Trophoblast cell (in vitro differentiated cells and primary cell): ENCODE results near the gene STPG3.

Experiments used
- DNase-seq, 2 donors: peaks; one replicate each; pipeline ENCODE4 v3.0.0-alpha.2; 2016
- H2AFZ ChIP-seq: 2 replicates; pipeline ENCODE4 v1.6.1; 2013; ENCODE audit warnings: low read length, moderate library complexity, mild to moderate bottlenecking; ENCODE audit not compliant: insufficient read depth, poor library complexity
- H2AK5ac ChIP-seq: 2 replicates; pipeline ENCODE4 v1.6.1; 2013; ENCODE audit warnings: mild to moderate bottlenecking, low read length
- H2BK120ac ChIP-seq: 2 replicates; pipeline ENCODE4 v1.6.1; 2013; ENCODE audit warnings: low read length, mild to moderate bottlenecking, moderate library complexity; ENCODE audit not compliant: insufficient read depth, poor library complexity
- H2BK12ac ChIP-seq: 2 replicates; pipeline ENCODE4 v1.6.1; 2013; ENCODE audit warnings: mild to moderate bottlenecking, low read length, moderate library complexity
- H2BK5ac ChIP-seq: 2 replicates; pipeline ENCODE4 v1.6.1; 2013; ENCODE audit warnings: low read length, low read depth, moderate library complexity, mild to moderate bottlenecking; ENCODE audit not compliant: poor library complexity
- H3K14ac ChIP-seq: 2 replicates; pipeline ENCODE4 v1.6.1; 2013; ENCODE audit warnings: mild to moderate bottlenecking, low read length
- H3K18ac ChIP-seq: 2 replicates; pipeline ENCODE4 v1.6.1; 2013; ENCODE audit warnings: mild to moderate bottlenecking, low read length
- H3K23ac ChIP-seq: 2 replicates; pipeline ENCODE4 v1.6.1; 2013; ENCODE audit warnings: low read length
- H3K27ac ChIP-seq: 2 replicates; pipeline ENCODE4 v1.5.1; 2013; ENCODE audit warnings: low read depth, mild to moderate bottlenecking, inconsistent platforms, low read length, moderate library complexity
- H3K27me3 ChIP-seq: 2 replicates; pipeline ENCODE4 v1.6.1; 2013; ENCODE audit warnings: inconsistent platforms, mild to moderate bottlenecking, low read length, moderate library complexity; ENCODE audit not compliant: insufficient read depth
- H3K36me3 ChIP-seq, 2 experiments: 1 replicate in 1 of 2; 2 replicates in 1 of 2; pipeline ENCODE4 v1.6.1; 2013; ENCODE audit warnings: low read length in 2 of 2, mild to moderate bottlenecking in 2 of 2, moderate library complexity in 1 of 2; ENCODE audit not compliant: insufficient read depth in 2 of 2, control insufficient read depth in 1 of 2
- H3K4ac ChIP-seq: 2 replicates; pipeline ENCODE4 v1.6.1; 2013; ENCODE audit warnings: low read depth, mild to moderate bottlenecking, low read length, moderate library complexity
- H3K4me1 ChIP-seq, 2 experiments: 1 replicate in 1 of 2; 2 replicates in 1 of 2; pipeline ENCODE4 v1.6.1; 2013; ENCODE audit warnings: low read length in 2 of 2, mild to moderate bottlenecking in 2 of 2, moderate library complexity in 1 of 2; ENCODE audit not compliant: insufficient read depth in 2 of 2, control insufficient read depth in 1 of 2
- H3K4me2 ChIP-seq: 2 replicates; pipeline ENCODE4 v1.6.1; 2013; ENCODE audit warnings: inconsistent platforms, mild to moderate bottlenecking, low read length, moderate library complexity
- H3K4me3 ChIP-seq: 2 replicates; pipeline ENCODE4 v1.5.1; 2013; ENCODE audit warnings: mild to moderate bottlenecking, low read depth, low read length, inconsistent platforms
- H3K79me1 ChIP-seq: one replicate; pipeline ENCODE4 v1.6.1; 2013; ENCODE audit warnings: low read length
- H3K79me2 ChIP-seq: 2 replicates; pipeline ENCODE4 v1.6.1; 2013; ENCODE audit warnings: low read length, mild to moderate bottlenecking; ENCODE audit not compliant: control insufficient read depth, insufficient read depth, poor library complexity
- H3K9ac ChIP-seq: 2 replicates; pipeline ENCODE4 v1.6.1; 2013; ENCODE audit warnings: mild to moderate bottlenecking, low read length
- H3K9me3 ChIP-seq: 2 replicates; pipeline ENCODE4 v1.6.1; 2013; ENCODE audit warnings: low read depth, mild to moderate bottlenecking, control low read depth, inconsistent platforms, low read length; ENCODE audit not compliant: insufficient read depth
- H4K12ac ChIP-seq: 2 replicates; pipeline ENCODE4 v1.6.1; 2013; ENCODE audit warnings: low read depth, mild to moderate bottlenecking, low read length, moderate library complexity
- H4K8ac ChIP-seq: 2 replicates; pipeline ENCODE4 v1.6.1; 2013; ENCODE audit warnings: low read depth, mild to moderate bottlenecking, low read length, moderate library complexity
- H4K91ac ChIP-seq: one replicate; pipeline ENCODE4 v1.6.1; 2013; ENCODE audit warnings: low read depth, mild to moderate bottlenecking, low read length, moderate library complexity
- WGBS: extraction: QIAGEN DNeasy Blood & Tissue Kit; methylation state at CpG from one replicate; pipeline ENCODE4 v1.1.7; 2013; ENCODE audit warnings: missing lambda C conversion rate; ENCODE audit not compliant: insufficient read length, insufficient coverage; ENCODE audit errors: extremely low coverage; 5-methylcytosine and 5-hydroxymethylcytosine counted together

The STPG3 gene

DNA sequence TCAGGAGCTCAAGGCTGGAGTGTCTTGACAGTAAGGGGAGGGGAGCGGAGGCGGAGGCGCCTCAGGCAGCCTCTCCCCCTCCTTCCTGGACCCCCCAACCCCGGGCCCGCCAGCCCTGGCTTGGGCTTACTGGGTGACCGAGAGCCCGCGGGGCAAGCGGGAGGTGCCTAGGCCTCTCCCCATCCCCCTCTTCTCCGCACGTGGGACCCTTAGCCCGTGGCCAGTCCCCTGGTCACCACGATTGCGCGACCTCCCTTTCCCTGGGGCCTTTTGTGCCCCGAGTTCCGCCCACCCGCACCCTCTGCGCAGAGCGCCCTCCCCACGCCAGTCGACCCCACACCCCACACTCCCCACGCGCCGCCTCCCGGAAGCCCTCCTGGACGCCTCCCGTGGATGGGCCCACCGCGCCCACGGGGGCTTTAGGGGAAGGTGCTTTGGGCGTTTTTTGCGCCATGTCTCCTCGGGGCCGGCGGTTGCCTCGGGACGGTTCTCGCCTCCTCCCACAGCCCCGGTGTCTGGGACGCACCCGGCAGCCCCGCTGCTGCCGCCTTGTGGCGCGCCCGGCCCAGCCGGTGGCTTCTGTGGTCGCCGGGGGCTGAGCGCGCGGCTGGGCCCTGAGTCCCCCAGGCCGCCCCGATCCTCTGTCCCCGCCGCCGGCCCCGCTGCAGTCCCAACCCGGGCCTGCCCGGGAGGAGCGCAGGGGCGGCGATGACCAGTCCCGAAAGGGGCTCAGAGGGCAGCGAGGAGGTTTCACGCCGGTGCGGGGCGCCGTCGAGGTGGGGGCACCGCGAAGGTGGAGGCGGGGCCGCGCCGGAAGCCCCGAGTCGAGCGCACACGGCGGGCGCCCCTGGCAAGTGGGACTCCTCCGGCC, 29.6 kb downstream of the STPG3 start:
- Histone ChIP-seq H3K27ac (no peak overlapping the region), H2AFZ (no peak overlapping the region), H3K79me1 (peaks cover 17% of the 10 kb centered on the region), H2BK5ac (no peak overlapping the region), H3K36me3 (peaks cover 15 to 16% of the 10 kb centered on the region in 2 experiments), H3K14ac (peak overlapping the region; percentile 54), H3K4me3 (peak overlapping the region; percentile 44), H3K9me3 (peaks cover 17% of the 10 kb centered on the region), H3K4me1 (peaks cover 27 to 29% of the 10 kb centered on the region in 2 experiments), H4K12ac (no peak overlapping the region), H3K4ac (peak overlapping the region; percentile 29), H4K91ac (no peak overlapping the region), H3K23ac (no peak overlapping the region), H2AK5ac (no peak overlapping the region), H3K4me2 (peak overlapping the region; percentile 83), H4K8ac (peak overlapping the region; percentile 36), H3K79me2 (peaks cover 5% of the 10 kb centered on the region), H3K27me3 (no peaks in the 10 kb centered on the region), H2BK12ac (no peak overlapping the region), H2BK120ac (no peak overlapping the region), H3K9ac (peak overlapping the region; percentile 31), H3K18ac (peak overlapping the region; percentile 59)
- WGBS = no CpG with 5 or more reads among the region's 85 CpGs
- DNase-seq = peak in 1 of 2 donors; percentile 32

DNA sequence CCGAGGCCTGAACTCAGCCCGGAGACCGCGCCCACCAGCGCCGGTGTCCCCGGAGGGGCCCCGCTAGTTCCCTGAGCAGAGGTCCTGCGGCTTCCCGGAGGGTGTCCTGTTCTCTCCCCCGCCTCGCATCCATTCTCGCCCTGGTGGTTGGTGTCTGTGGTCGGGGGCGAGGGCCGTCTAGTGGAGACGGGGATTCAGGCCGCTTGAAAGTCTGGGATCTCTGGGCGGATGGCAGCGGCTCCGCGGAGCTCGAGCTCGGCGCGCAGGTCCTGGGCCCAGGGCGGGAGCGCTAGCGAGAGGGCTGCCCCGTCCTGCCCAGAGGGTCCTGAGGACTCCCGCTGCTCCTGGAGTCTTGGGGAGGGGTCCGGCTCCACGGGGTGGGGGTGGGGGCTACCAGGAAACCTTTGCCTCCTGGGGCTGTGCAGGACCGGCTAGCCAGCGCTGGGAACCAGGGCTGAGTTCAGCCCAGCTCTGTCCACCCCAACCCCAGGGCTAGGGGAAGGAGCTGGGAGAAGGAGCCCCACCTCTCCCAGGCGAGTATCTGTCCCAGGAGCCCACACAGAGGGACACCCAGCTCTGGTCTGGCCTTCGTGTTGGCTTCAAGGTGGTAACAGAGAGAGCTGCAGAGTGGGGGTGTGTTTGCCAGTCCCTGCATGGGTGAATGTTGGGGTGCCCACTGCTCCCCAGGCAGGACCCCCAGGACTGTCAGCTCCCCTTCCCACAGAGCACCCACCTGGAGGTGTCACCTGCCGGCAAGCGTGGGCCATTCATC, 30.4 kb downstream of the STPG3 start:
- Histone ChIP-seq H2BK12ac (no peak overlapping the region), H3K4me2 (peak overlapping the region; percentile 83), H3K27me3 (no peaks in the 10 kb centered on the region), H2AK5ac (no peak overlapping the region), H2BK120ac (no peak overlapping the region), H3K79me1 (peaks cover 17% of the 10 kb centered on the region), H3K79me2 (peaks cover 5% of the 10 kb centered on the region), H3K18ac (no peak overlapping the region), H4K91ac (no peak overlapping the region), H3K36me3 (peaks cover 15 to 16% of the 10 kb centered on the region in 2 experiments), H3K4ac (no peak overlapping the region), H2AFZ (no peak overlapping the region), H3K23ac (no peak overlapping the region), H4K8ac (peak overlapping the region; percentile 36), H3K4me3 (no peak overlapping the region), H4K12ac (no peak overlapping the region), H2BK5ac (no peak overlapping the region), H3K27ac (no peak overlapping the region), H3K9ac (no peak overlapping the region), H3K9me3 (peaks cover 17% of the 10 kb centered on the region), H3K14ac (no peak overlapping the region), H3K4me1 (peaks cover 24 to 27% of the 10 kb centered on the region in 2 experiments)
- DNase-seq = no peak
- WGBS = no CpG with 5 or more reads among the region's 39 CpGs

DNA sequence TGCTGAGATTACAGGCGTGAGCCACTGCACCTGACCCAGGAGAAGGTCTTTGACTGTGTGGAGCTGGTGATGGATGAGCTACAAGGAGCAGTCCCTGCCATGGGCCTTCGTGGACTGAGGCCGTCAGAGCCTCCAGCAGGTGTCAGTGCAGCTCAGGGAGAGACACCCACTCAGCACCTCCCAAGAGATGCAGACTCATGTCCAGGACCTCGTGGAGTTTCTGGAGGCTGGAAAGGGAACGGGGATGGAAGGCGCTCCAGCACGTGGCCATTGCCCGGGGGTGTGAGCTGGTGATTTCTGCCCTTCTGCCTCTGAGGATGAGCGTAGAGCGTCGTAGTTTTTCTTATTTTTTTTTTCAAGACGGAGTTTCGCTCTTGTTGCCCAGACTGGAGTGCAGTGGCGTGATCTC, 35.9 kb downstream of the STPG3 start:
- DNase-seq = peak; percentile 42 to 68
- no peak overlapping the region for H3K4me2 ChIP-seq
- H3K79me1 ChIP-seq = no peaks in the 10 kb centered on the region
- no peak overlapping the region for H3K18ac ChIP-seq
- H3K4me1 ChIP-seq = no peaks in the 10 kb centered on the region
- no peak overlapping the region for H4K91ac ChIP-seq
- no peak overlapping the region for H3K14ac ChIP-seq
- no peak overlapping the region for H2BK12ac ChIP-seq
- no peak overlapping the region for H2BK5ac ChIP-seq
- H3K23ac ChIP-seq = no peak overlapping the region
- no peak overlapping the region for H2AK5ac ChIP-seq
- H3K79me2 ChIP-seq = no peaks in the 10 kb centered on the region
- H3K36me3 ChIP-seq = no peaks in the 10 kb centered on the region
- no peak overlapping the region for H2AFZ ChIP-seq
- H4K8ac ChIP-seq = no peak overlapping the region
- H3K9ac ChIP-seq = no peak overlapping the region
- no peak overlapping the region for H3K27ac ChIP-seq
- no peaks in the 10 kb centered on the region for H3K27me3 ChIP-seq
- WGBS = no CpG with 5 or more reads among the region's 14 CpGs
- peaks cover 2% of the 10 kb centered on the region for H3K9me3 ChIP-seq
- no peak overlapping the region for H3K4me3 ChIP-seq
- no peak overlapping the region for H3K4ac ChIP-seq
- no peak overlapping the region for H4K12ac ChIP-seq
- no peak overlapping the region for H2BK120ac ChIP-seq

DNA sequence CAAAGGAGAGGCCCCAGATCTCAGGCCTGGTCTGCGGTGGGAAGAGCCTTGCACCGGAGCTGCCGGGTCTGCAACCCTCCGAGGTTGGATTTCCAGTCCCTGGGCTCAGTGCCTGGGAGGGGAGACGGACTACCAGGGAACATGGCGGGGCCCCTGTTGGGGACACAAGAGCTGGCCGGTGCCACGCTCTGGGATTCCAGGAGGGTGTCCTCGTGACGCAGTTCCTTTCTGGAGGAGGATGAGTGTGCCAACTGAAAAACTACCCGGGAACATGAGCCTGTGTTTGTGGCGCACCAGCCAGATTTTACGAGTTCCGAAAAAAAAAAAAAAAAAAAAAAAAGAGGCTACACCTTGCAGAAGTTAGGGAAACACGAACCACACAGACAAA, 42.0 kb downstream of the STPG3 start:
- Histone ChIP-seq H2BK5ac (no peak overlapping the region), H4K91ac (no peak overlapping the region), H2AFZ (no peak overlapping the region), H2BK120ac (no peak overlapping the region), H3K4ac (no peak overlapping the region), H3K4me3 (peak overlapping the region; percentile 33), H3K36me3 (no peaks in the 10 kb centered on the region), H3K14ac (no peak overlapping the region), H3K27ac (no peak overlapping the region), H2BK12ac (no peak overlapping the region), H4K8ac (no peak overlapping the region), H3K23ac (no peak overlapping the region), H3K9me3 (peaks cover 8% of the 10 kb centered on the region), H3K79me2 (no peaks in the 10 kb centered on the region), H3K79me1 (no peaks in the 10 kb centered on the region), H3K4me1 (peaks cover 3 to 13% of the 10 kb centered on the region in 2 experiments), H3K9ac (peak overlapping the region; percentile 12), H3K18ac (no peak overlapping the region), H2AK5ac (no peak overlapping the region), H3K27me3 (peaks cover 5% of the 10 kb centered on the region), H4K12ac (no peak overlapping the region), H3K4me2 (no peak overlapping the region)
- DNase-seq = no peak
- no CpG with 5 or more reads among the region's 15 CpGs for WGBS
